ENCODE results near the gene ERCC8. TPM values are rescaled to one million over a fixed set of nuclear protein-coding genes. Genes with fewer than 3 reads are reported as not detected.

Gene ERCC8
- polyA plus RNA-seq, 4 donors, result 2.9 to 9.5 (median 5.9) TPM

DNA sequence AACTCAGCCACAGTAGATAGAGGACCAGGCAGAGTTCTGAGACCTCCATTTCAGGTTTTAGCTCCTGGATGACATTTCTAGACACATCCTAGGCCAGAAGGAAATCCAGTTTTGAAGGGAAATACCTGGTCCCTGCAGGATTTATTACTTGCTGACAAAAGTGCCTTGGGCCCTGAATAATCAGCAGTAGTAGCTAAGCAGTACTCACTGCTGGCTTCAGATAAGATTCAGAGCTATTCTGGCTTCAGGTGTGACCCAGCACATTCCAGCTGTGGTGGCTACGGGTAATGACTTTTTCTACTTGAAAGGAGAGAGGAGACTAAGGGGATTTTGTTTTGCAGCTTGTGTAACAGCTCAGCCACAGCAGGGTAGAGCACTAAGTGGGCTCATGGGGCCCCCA is 34.1 kb upstream of the ERCC8 start:
- 75 to 89% (median 88%) methylated on average over 1 of the region's 1 CpG for WGBS, 3 donors
- H3K27ac ChIP-seq (ENCODE audit: low read depth in 1 of 3, low read length in 2 of 3), result peak overlapping the region in 1 of 3 donors; percentile 77

DNA sequence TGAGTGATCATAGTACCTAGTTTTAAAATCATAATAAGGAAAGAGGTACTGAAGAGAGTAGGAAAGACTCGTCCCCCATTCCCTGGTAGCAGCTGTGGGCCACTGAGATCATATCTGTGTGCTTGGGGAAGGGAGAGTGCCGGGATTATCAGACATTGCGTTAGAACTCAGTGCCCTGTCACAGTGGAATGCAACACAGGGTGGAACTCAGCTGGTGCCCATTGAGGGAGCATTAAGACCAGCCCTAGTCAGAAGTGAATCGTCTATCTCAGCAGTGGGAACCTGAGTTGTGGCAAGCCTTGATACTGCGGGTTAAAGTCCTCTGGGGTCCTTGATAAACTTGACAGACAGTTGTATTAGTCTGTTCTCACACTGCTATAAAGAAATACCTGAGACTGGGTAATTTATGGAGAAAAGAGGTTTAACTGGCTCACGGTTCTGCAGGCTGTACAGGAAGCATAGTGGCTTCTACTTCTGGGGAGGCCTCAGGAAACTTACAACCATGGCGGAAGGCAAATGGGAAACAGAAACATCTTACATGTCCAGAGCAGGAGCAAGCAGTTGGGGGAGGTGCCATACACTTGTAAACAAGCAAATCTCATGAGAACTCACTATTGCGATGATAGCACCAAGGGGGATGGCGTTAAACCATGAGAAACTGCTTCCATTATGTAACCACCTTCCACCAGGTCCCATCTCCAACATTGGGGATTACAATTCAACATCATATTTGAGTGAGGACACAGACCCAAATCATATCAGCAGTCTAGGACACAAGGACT is 33.3 kb upstream of the ERCC8 start:
- Histone ChIP-seq H3K4me3 (ENCODE audit: low read depth in 1 of 3, low read length in 3 of 3) (no peak overlapping the region), H3K27me3 (ENCODE audit: control insufficient read depth in 3 of 3, insufficient read depth in 3 of 3, low read length in 3 of 3) (no peaks in the 10 kb centered on the region), H3K9me3 (ENCODE audit: control insufficient read depth in 2 of 2, insufficient read depth in 1 of 2, low read depth in 1 of 2, low read length in 1 of 2) (peaks cover 0 to 20% of the 10 kb centered on the region in 2 donors), H3K36me3 (ENCODE audit: control insufficient read depth in 3 of 3, insufficient read depth in 2 of 3, low read depth in 1 of 3, low read length in 3 of 3) (no peaks in the 10 kb centered on the region), H3K27ac (ENCODE audit: low read depth in 1 of 3, low read length in 2 of 3) (peak overlapping the region in 1 of 3 donors; percentile 77), H3K4me1 (ENCODE audit: control insufficient read depth in 3 of 3, insufficient read depth in 2 of 3, low read depth in 1 of 3, low read length in 2 of 3) (peaks cover 0 to 21% (median 2%) of the 10 kb centered on the region in 3 donors)
- peak; percentile 16 to 81 for DNase-seq
- no peak for FAIRE-seq
- WGBS, 3 donors, result 52 to 70% (median 66%) methylated on average over 8 to 9 of the region's 9 CpGs

More for the DNA sequence above, 34.1 kb upstream of the ERCC8 start:
- H3K4me1 ChIP-seq (ENCODE audit: control insufficient read depth in 3 of 3, insufficient read depth in 2 of 3, low read depth in 1 of 3, low read length in 2 of 3), result peaks cover 0 to 21% (median 2%) of the 10 kb centered on the region in 3 donors
- H3K36me3 ChIP-seq (ENCODE audit: control insufficient read depth in 3 of 3, insufficient read depth in 2 of 3, low read depth in 1 of 3, low read length in 3 of 3), result no peaks in the 10 kb centered on the region
- DNase-seq (peak in 1 of 2 donors; percentile 22), FAIRE-seq (no peak)
- H3K27me3 ChIP-seq (ENCODE audit: control insufficient read depth in 3 of 3, insufficient read depth in 3 of 3, low read length in 3 of 3), result no peaks in the 10 kb centered on the region
- H3K4me3 ChIP-seq (ENCODE audit: low read depth in 1 of 3, low read length in 3 of 3), result no peak overlapping the region
- H3K9me3 ChIP-seq (ENCODE audit: control insufficient read depth in 2 of 2, insufficient read depth in 1 of 2, low read depth in 1 of 2, low read length in 1 of 2), result peaks cover 0 to 20% of the 10 kb centered on the region in 2 donors

DNA sequence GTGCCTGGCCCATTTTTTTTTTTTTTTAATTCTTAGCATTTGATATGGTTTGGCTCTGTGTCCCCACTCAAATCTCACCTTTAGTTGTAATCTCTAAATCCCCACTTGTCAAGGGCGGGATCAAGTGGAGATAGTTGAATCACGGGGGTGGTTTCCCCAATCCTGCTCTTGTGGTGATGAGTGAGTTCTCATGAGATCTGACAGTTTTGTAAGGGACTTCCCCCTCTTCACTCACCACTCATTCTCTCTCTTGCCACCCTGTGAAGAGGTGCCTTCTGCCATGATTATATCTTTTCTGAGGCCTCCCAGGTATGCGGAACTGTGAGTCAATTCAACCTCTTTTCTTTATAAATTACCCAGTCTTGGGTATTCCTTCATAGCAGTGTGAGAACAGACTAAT is 27.4 kb upstream of the ERCC8 start:
- H3K4me1 ChIP-seq (ENCODE audit: control insufficient read depth in 3 of 3, insufficient read depth in 2 of 3, low read depth in 1 of 3, low read length in 2 of 3), result peaks cover 0 to 3% (median 0%) of the 10 kb centered on the region in 3 donors
- no peak overlapping the region for H3K27ac ChIP-seq (ENCODE audit: low read depth in 1 of 3, low read length in 2 of 3)
- H3K27me3 ChIP-seq (ENCODE audit: control insufficient read depth in 3 of 3, insufficient read depth in 3 of 3, low read length in 3 of 3), result no peaks in the 10 kb centered on the region
- no peak overlapping the region for H3K4me3 ChIP-seq (ENCODE audit: low read depth in 1 of 3, low read length in 3 of 3)
- no peaks in the 10 kb centered on the region for H3K36me3 ChIP-seq (ENCODE audit: control insufficient read depth in 3 of 3, insufficient read depth in 2 of 3, low read depth in 1 of 3, low read length in 3 of 3)
- no peaks in the 10 kb centered on the region for H3K9me3 ChIP-seq (ENCODE audit: control insufficient read depth in 2 of 2, insufficient read depth in 1 of 2, low read depth in 1 of 2, low read length in 1 of 2)
- FAIRE-seq (no peak), DNase-seq (no peak)
- WGBS, 3 donors, result 61 to 85% (median 82%) methylated on average over 3 of the region's 3 CpGs

DNA sequence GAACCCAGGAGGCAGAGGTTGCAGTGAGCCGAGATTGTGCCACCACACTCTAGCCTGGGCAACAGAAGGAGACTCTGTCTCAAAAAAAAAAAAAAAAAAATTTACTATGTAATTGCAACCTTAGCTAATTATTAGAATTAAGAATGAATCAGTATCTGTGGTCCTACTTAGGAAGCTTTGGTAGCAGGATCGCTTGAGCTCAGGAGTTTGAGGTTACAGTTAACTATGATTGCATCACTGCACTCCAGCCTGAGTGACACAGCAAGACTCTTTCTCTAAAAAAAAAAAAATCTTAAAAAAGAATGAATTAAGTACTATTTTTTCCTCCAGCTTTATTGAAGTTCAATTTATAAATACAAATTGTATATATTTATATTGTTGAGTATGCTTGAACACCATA is 16.8 kb upstream of the ERCC8 start:
- Histone ChIP-seq H3K9me3 (ENCODE audit: control insufficient read depth in 2 of 2, insufficient read depth in 1 of 2, low read depth in 1 of 2, low read length in 1 of 2) (peaks cover 0 to 2% of the 10 kb centered on the region in 2 donors), H3K27ac (ENCODE audit: low read depth in 1 of 3, low read length in 2 of 3) (no peak overlapping the region), H3K27me3 (ENCODE audit: control insufficient read depth in 3 of 3, insufficient read depth in 3 of 3, low read length in 3 of 3) (no peaks in the 10 kb centered on the region), H3K36me3 (ENCODE audit: control insufficient read depth in 3 of 3, insufficient read depth in 2 of 3, low read depth in 1 of 3, low read length in 3 of 3) (no peaks in the 10 kb centered on the region), H3K4me3 (ENCODE audit: low read depth in 1 of 3, low read length in 3 of 3) (no peak overlapping the region), H3K4me1 (ENCODE audit: control insufficient read depth in 3 of 3, insufficient read depth in 2 of 3, low read depth in 1 of 3, low read length in 2 of 3) (no peaks in the 10 kb centered on the region)
- WGBS, 3 donors, result 92 to 97% (median 93%) methylated on average over 2 of the region's 2 CpGs
- DNase-seq (no peak), FAIRE-seq (no peak)

DNA sequence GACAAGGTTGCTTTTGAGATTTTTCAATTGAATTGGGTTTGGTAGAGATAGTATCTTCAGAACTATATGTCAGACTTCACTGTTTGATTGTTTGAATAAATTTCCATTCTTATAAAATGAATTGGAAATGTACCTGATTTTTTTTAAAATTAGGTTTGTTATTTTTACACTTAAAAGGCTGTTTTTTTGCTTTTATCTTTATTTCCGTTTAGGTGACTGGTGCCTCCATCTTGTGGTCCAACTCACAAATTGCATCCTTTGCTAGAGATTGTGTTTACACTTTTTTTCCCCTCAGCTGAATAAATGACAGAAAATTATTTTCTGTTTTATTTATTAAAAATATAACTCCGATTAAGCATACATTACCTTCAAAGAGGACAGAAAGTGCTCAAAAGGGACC is 15.7 kb upstream of the ERCC8 start:
- H3K4me3 ChIP-seq (ENCODE audit: low read depth in 1 of 3, low read length in 3 of 3), result no peak overlapping the region
- no peak for DNase-seq
- WGBS, 3 donors, result 38% methylated on average over 2 of the region's 2 CpGs
- no peaks in the 10 kb centered on the region for H3K36me3 ChIP-seq (ENCODE audit: control insufficient read depth in 3 of 3, insufficient read depth in 2 of 3, low read depth in 1 of 3, low read length in 3 of 3)
- peak; percentile 44 for FAIRE-seq
- no peaks in the 10 kb centered on the region for H3K27me3 ChIP-seq (ENCODE audit: control insufficient read depth in 3 of 3, insufficient read depth in 3 of 3, low read length in 3 of 3)
- H3K4me1 ChIP-seq (ENCODE audit: control insufficient read depth in 3 of 3, insufficient read depth in 2 of 3, low read depth in 1 of 3, low read length in 2 of 3), result no peaks in the 10 kb centered on the region
- no peak overlapping the region for H3K27ac ChIP-seq (ENCODE audit: low read depth in 1 of 3, low read length in 2 of 3)
- H3K9me3 ChIP-seq (ENCODE audit: control insufficient read depth in 2 of 2, insufficient read depth in 1 of 2, low read depth in 1 of 2, low read length in 1 of 2), result peaks cover 0 to 2% of the 10 kb centered on the region in 2 donors

DNA sequence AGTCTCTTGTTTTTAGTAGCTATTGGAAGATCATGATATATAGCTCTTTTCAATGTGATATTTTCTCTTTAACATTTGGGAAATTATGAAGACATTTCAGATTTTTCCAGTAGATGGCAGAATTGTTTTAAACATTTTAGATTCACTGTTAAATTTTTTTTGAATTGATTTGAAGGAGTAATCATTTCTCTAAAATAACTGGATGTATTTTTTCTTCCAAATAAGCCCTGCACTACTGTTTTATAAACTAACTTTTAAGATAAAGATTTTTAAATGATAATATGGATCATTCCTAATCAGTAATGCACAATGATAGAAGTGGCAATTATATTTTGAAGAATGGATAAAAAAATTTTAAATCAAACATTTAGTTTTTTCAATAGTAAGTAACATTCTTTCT is 14.3 kb upstream of the ERCC8 start:
- Histone ChIP-seq H3K9me3 (ENCODE audit: control insufficient read depth in 2 of 2, insufficient read depth in 1 of 2, low read depth in 1 of 2, low read length in 1 of 2) (no peaks in the 10 kb centered on the region), H3K36me3 (ENCODE audit: control insufficient read depth in 3 of 3, insufficient read depth in 2 of 3, low read depth in 1 of 3, low read length in 3 of 3) (no peaks in the 10 kb centered on the region), H3K4me3 (ENCODE audit: low read depth in 1 of 3, low read length in 3 of 3) (no peak overlapping the region), H3K27me3 (ENCODE audit: control insufficient read depth in 3 of 3, insufficient read depth in 3 of 3, low read length in 3 of 3) (no peaks in the 10 kb centered on the region), H3K27ac (ENCODE audit: low read depth in 1 of 3, low read length in 2 of 3) (no peak overlapping the region), H3K4me1 (ENCODE audit: control insufficient read depth in 3 of 3, insufficient read depth in 2 of 3, low read depth in 1 of 3, low read length in 2 of 3) (no peaks in the 10 kb centered on the region)
- DNase-seq (peak in 1 of 2 donors; percentile 15), FAIRE-seq (peak; percentile 90)

DNA sequence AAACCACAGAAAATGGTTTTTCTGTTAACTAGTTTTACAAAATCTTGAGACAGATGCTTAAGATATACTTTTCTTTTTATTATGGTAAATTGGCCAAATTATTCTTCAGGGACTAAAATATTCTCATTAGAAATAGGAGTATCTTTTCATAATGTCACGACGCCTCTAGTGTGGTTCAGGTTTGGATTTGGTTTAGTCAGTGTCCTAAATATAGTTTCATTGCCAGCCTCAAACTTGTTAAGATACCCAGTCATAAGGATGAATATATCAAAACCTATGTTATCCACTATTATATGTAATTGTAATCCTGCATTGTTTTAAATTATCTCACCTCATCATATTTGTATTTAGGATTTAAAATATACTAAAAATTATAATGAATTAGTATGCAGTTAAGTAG is 13.8 kb upstream of the ERCC8 start:
- Histone ChIP-seq H3K9me3 (ENCODE audit: control insufficient read depth in 2 of 2, insufficient read depth in 1 of 2, low read depth in 1 of 2, low read length in 1 of 2) (no peaks in the 10 kb centered on the region), H3K27ac (ENCODE audit: low read depth in 1 of 3, low read length in 2 of 3) (no peak overlapping the region), H3K4me1 (ENCODE audit: control insufficient read depth in 3 of 3, insufficient read depth in 2 of 3, low read depth in 1 of 3, low read length in 2 of 3) (no peaks in the 10 kb centered on the region), H3K4me3 (ENCODE audit: low read depth in 1 of 3, low read length in 3 of 3) (no peak overlapping the region), H3K36me3 (ENCODE audit: control insufficient read depth in 3 of 3, insufficient read depth in 2 of 3, low read depth in 1 of 3, low read length in 3 of 3) (no peaks in the 10 kb centered on the region), H3K27me3 (ENCODE audit: control insufficient read depth in 3 of 3, insufficient read depth in 3 of 3, low read length in 3 of 3) (no peaks in the 10 kb centered on the region)
- no peak for FAIRE-seq
- no peak for DNase-seq
- WGBS, 3 donors, result 96 to 98% (median 97%) methylated on average over 2 of the region's 2 CpGs

DNA sequence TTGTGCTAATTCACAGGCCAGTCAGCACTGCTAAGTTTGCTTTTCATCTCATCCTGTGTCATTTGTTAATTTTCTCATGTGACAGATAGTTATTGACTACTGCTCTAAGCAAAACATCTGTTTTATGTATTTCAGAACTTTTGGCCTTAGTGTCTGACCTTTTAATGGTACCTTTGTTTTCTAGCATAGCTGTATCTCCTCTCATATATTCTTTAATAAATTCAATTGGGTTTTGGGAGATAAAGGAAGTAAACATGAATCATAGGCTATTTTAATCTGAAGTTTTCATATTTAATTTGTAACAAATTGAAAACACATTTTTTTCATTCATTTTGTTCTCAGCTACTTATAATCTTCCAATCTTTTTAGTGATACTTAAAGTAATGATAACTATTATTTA is 13.2 kb upstream of the ERCC8 start:
- FAIRE-seq, result no peak
- H3K27me3 ChIP-seq (ENCODE audit: control insufficient read depth in 3 of 3, insufficient read depth in 3 of 3, low read length in 3 of 3), result no peaks in the 10 kb centered on the region
- H3K9me3 ChIP-seq (ENCODE audit: control insufficient read depth in 2 of 2, insufficient read depth in 1 of 2, low read depth in 1 of 2, low read length in 1 of 2), result no peaks in the 10 kb centered on the region
- no peak overlapping the region for H3K27ac ChIP-seq (ENCODE audit: low read depth in 1 of 3, low read length in 2 of 3)
- H3K4me3 ChIP-seq (ENCODE audit: low read depth in 1 of 3, low read length in 3 of 3), result no peak overlapping the region
- H3K36me3 ChIP-seq (ENCODE audit: control insufficient read depth in 3 of 3, insufficient read depth in 2 of 3, low read depth in 1 of 3, low read length in 3 of 3), result no peaks in the 10 kb centered on the region
- no peaks in the 10 kb centered on the region for H3K4me1 ChIP-seq (ENCODE audit: control insufficient read depth in 3 of 3, insufficient read depth in 2 of 3, low read depth in 1 of 3, low read length in 2 of 3)
- no peak for DNase-seq

DNA sequence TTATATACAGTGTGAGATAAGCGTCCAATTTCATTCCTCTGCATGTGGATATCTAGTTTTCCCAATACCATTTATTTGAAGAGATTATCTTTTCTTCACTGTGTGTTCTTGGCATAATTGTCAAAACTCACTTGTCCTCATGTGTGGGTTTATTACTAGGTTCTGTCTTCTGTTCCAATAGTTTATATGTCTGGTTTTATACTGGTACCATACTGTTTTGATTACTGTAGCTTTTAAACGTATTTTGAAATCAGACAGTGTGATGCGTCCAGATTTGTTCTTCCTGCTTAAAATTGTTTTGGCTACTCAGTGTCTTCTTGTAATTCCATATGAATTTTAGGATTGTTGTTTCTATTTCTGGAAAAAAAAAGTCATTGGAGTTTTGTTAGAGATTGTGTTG is 10.4 kb upstream of the ERCC8 start:
- Histone ChIP-seq H3K27me3 (ENCODE audit: control insufficient read depth in 3 of 3, insufficient read depth in 3 of 3, low read length in 3 of 3) (no peaks in the 10 kb centered on the region), H3K27ac (ENCODE audit: low read depth in 1 of 3, low read length in 2 of 3) (no peak overlapping the region), H3K9me3 (ENCODE audit: control insufficient read depth in 2 of 2, insufficient read depth in 1 of 2, low read depth in 1 of 2, low read length in 1 of 2) (no peaks in the 10 kb centered on the region), H3K4me3 (ENCODE audit: low read depth in 1 of 3, low read length in 3 of 3) (no peak overlapping the region), H3K4me1 (ENCODE audit: control insufficient read depth in 3 of 3, insufficient read depth in 2 of 3, low read depth in 1 of 3, low read length in 2 of 3) (no peaks in the 10 kb centered on the region), H3K36me3 (ENCODE audit: control insufficient read depth in 3 of 3, insufficient read depth in 2 of 3, low read depth in 1 of 3, low read length in 3 of 3) (no peaks in the 10 kb centered on the region)
- 95 to 99% (median 98%) methylated on average over 3 of the region's 3 CpGs for WGBS, 3 donors
- DNase-seq (no peak), FAIRE-seq (no peak)

Measured in small intestine (tissue), 7 donors.